HG03175 (cell line): ENCODE results near the gene NADSYN1.
"Not testable (repeated sequence)": the region's sequence is repeated elsewhere in the genome, so short reads cannot be mapped to it uniquely, and the experiment has no call there.

ENCODE experiments used
- ATAC-seq: cut with Tn5 transposase; IDR thresholded peaks from one replicate; pipeline ENCODE4 v1.9.1; 2021; ENCODE audit warnings: mild to moderate bottlenecking, moderate library complexity; ENCODE audit not compliant: unreplicated experiment

The NADSYN1 gene

GRCh38 chr11:71453037-71453917 is at the start of gene NADSYN1:
Gene NADSYN1 (plus strand): TSS chr11:71453203. CDS start chr11:71453297, 94 bp downstream.
- peak; percentile 57 for ATAC-seq

- no peak for ATAC-seq
Measured at GRCh38 chr11:71404209-71404608, 48.8 kb upstream of the NADSYN1 start.

- no peak for ATAC-seq
Measured at GRCh38 chr11:71406681-71407080, 46.3 kb upstream of the NADSYN1 start.

GRCh38 chr11:71407356-71407755 is 45.6 kb upstream of the NADSYN1 start:
- no peak for ATAC-seq

GRCh38 chr11:71408826-71409225 is 44.2 kb upstream of the NADSYN1 start:
- ATAC-seq: no peak

GRCh38 chr11:71410363-71410966 is 42.5 kb upstream of the NADSYN1 start:
- ATAC-seq: no peak

- ATAC-seq: no peak
Measured at GRCh38 chr11:71414645-71415044, 38.4 kb upstream of the NADSYN1 start.

- peak; percentile 78 for ATAC-seq
Measured at GRCh38 chr11:71418643-71419042, 34.4 kb upstream of the NADSYN1 start.

GRCh38 chr11:71420455-71421241 is 32.4 kb upstream of the NADSYN1 start:
- ATAC-seq: no peak

- ATAC-seq: no peak
Measured at GRCh38 chr11:71421392-71421950, 31.5 kb upstream of the NADSYN1 start.

GRCh38 chr11:71422318-71422717 is 30.7 kb upstream of the NADSYN1 start:
- ATAC-seq: not testable (repeated sequence)

GRCh38 chr11:71423181-71423790 is 29.7 kb upstream of the NADSYN1 start:
- no peak for ATAC-seq

- ATAC-seq: no peak
Measured at GRCh38 chr11:71425409-71425808, 27.6 kb upstream of the NADSYN1 start.

GRCh38 chr11:71425860-71426259 is 27.1 kb upstream of the NADSYN1 start:
- ATAC-seq: no peak

GRCh38 chr11:71426413-71426812 is 26.6 kb upstream of the NADSYN1 start:
- ATAC-seq: no peak

GRCh38 chr11:71428861-71429435 is 24.1 kb upstream of the NADSYN1 start:
- ATAC-seq: no peak

GRCh38 chr11:71429701-71430100 is 23.3 kb upstream of the NADSYN1 start:
- no peak for ATAC-seq

GRCh38 chr11:71430166-71430565 is 22.8 kb upstream of the NADSYN1 start:
- ATAC-seq: no peak

- ATAC-seq: no peak
Measured at GRCh38 chr11:71431271-71431670, 21.7 kb upstream of the NADSYN1 start.
